ENCODE results near the gene STIM2.

GRCh38 chr4:27040356-27040755 lies 179.7 kb downstream of the STIM2 start:
- TF ChIP-seq CTCF (IDR thresholded peaks at IDR 0.05; ENCODE audit: borderline replicate concordance, extremely low read depth, low read length, poor library complexity, severe bottlenecking) = no peak
- no peak for TF ChIP-seq EZH2 (IDR thresholded peaks at IDR 0.05; ENCODE audit: borderline replicate concordance, low read depth, low read length, severe bottlenecking)

Measured in DND-41 (cell line).